ENCODE measurements around the gene RPTOR.
"Not testable (repeated sequence)": the region's sequence is repeated elsewhere in the genome, so short reads cannot be mapped to it uniquely, and the experiment has no call there.

- TF ChIP-seq, protein P1, sequence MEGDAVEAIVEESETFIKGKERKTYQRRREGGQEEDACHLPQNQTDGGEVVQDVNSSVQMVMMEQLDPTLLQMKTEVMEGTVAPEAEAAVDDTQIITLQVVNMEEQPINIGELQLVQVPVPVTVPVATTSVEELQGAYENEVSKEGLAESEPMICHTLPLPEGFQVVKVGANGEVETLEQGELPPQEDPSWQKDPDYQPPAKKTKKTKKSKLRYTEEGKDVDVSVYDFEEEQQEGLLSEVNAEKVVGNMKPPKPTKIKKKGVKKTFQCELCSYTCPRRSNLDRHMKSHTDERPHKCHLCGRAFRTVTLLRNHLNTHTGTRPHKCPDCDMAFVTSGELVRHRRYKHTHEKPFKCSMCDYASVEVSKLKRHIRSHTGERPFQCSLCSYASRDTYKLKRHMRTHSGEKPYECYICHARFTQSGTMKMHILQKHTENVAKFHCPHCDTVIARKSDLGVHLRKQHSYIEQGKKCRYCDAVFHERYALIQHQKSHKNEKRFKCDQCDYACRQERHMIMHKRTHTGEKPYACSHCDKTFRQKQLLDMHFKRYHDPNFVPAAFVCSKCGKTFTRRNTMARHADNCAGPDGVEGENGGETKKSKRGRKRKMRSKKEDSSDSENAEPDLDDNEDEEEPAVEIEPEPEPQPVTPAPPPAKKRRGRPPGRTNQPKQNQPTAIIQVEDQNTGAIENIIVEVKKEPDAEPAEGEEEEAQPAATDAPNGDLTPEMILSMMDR (IDR thresholded peaks at IDR 0.05; ENCODE audit: extremely low read depth in 1 of 2, insufficient read depth in 1 of 2, low read depth in 1 of 2, low read length in 2 of 2) = not testable (repeated sequence)
- not testable (repeated sequence) for TF ChIP-seq FOS (IDR thresholded peaks at IDR 0.05; ENCODE audit: borderline replicate concordance, insufficient read depth, low read length); EZH2 (IDR thresholded peaks at IDR 0.05; ENCODE audit: borderline replicate concordance, low read depth, low read length, severe bottlenecking); POLR2A (IDR thresholded peaks at IDR 0.05; ENCODE audit: low read depth, low read length)
Observed at GRCh38 chr17:80507177-80507576, 37.5 kb upstream of the RPTOR start.

Data from endothelial cell of umbilical vein (primary cell).